SK-N-SH (cell line): ENCODE results near the gene PRRX2. TPM values are rescaled to one million over a fixed set of nuclear protein-coding genes. Genes with fewer than 3 reads are reported as not detected.
A peak's percentile ranks its signal among the peaks of the same experiment; 100 is the strongest.

Experiments used
- CTCF ChIA-PET: fragments of 300-600, 350-600 bp; formaldehyde crosslinking; extraction: SDS; loops from one replicate; lab custom pipeline; 2021; lab: Yijun Ruan, JAX
- POLR2A ChIA-PET: fragments of 350-600 bp; sonication (Branson Sonifier 250); formaldehyde crosslinking; extraction: SDS; loops from one replicate; lab custom pipeline; 2020; ENCODE audit warnings: antibody characterized with exemption, inconsistent platforms; lab: Yijun Ruan, JAX
- DNase-seq: peaks from one replicate; pipeline ENCODE4 v3.0.0; 2012
- H2AFZ ChIP-seq: fragments of 200-600 bp; sonication (generic); 2 replicates; pipeline ENCODE4 v1.8.1; 2016; ENCODE audit warnings: antibody characterized with exemption, mild to moderate bottlenecking, low read depth
- H3F3A ChIP-seq: fragments of 200-600 bp; sonication (generic); replicated peaks from 2 replicates; pipeline ENCODE3; 2016; ENCODE audit warnings: antibody characterized with exemption, mild to moderate bottlenecking; ENCODE audit not compliant: insufficient read depth
- H3K27ac ChIP-seq, 2 experiments: fragments of 200-500 bp in 1 of 2; fragments of 200-600 bp in 1 of 2; sonication (Bioruptor generic) in 1 of 2; sonication (generic), shearing (Covaris generic) in 1 of 2; 2 replicates each; pipeline versions ENCODE4 v1.5.1 to v1.6.1; 2014 to 2016; ENCODE audit warnings: low read depth in 2 of 2, inconsistent platforms in 1 of 2, low read length in 1 of 2, mild to moderate bottlenecking in 1 of 2, mixed read lengths in 1 of 2
- H3K27me3 ChIP-seq: fragments of 200-600 bp; sonication (generic), shearing (Covaris generic); 2 replicates; pipeline ENCODE4 v1.6.1; 2016; ENCODE audit warnings: mixed run types; ENCODE audit not compliant: insufficient read depth
- H3K36me3 ChIP-seq, 2 experiments: fragments of 200-500 bp in 1 of 2; fragments of 200-600 bp in 1 of 2; sonication (Bioruptor generic) in 1 of 2; sonication (generic) in 1 of 2; replicated peaks in 1 of 2; 2 replicates each; pipeline versions ENCODE3 to v1.5.1; 2014 to 2016; ENCODE audit warnings: low read length in 1 of 2, mild to moderate bottlenecking in 1 of 2; ENCODE audit not compliant: insufficient read depth in 2 of 2, control insufficient read depth in 1 of 2
- H3K4me1 ChIP-seq, 2 experiments: fragments of 200-500 bp in 1 of 2; fragments of 200-600 bp in 1 of 2; sonication (Bioruptor generic) in 1 of 2; sonication (generic), shearing (Covaris generic) in 1 of 2; 2 replicates each; pipeline versions ENCODE4 v1.5.1 to v1.6.1; 2014 to 2016; ENCODE audit warnings: low read depth in 1 of 2, low read length in 1 of 2, mixed run types in 1 of 2; ENCODE audit not compliant: insufficient read depth in 2 of 2, control insufficient read depth in 1 of 2
- H3K4me2 ChIP-seq: fragments of 200-600 bp; sonication (generic), shearing (Covaris generic); 2 replicates; pipeline ENCODE4 v1.6.1; 2017; ENCODE audit warnings: mixed run types
- H3K4me3 ChIP-seq, 2 experiments: fragments of 200-500 bp in 1 of 2; fragments of 200-600 bp in 1 of 2; sonication (Bioruptor generic) in 1 of 2; sonication (generic), shearing (Covaris generic) in 1 of 2; 2 replicates each; pipeline versions ENCODE4 v1.5.1 to v1.8.1; 2014 to 2016; ENCODE audit warnings: low read depth in 2 of 2, inconsistent platforms in 1 of 2, low read length in 1 of 2, mild to moderate bottlenecking in 1 of 2, mixed read lengths in 1 of 2, moderate library complexity in 1 of 2
- H3K79me2 ChIP-seq: fragments of 200-600 bp; sonication (generic); 2 replicates; pipeline ENCODE4 v1.8.1; 2017; ENCODE audit warnings: mild to moderate bottlenecking; ENCODE audit not compliant: insufficient read depth
- H3K9ac ChIP-seq: fragments of 200-600 bp; sonication (generic); 2 replicates; pipeline ENCODE4 v1.6.1; 2017; ENCODE audit warnings: mixed run types
- H3K9me2 ChIP-seq: fragments of 200-600 bp; sonication (generic); 2 replicates; pipeline ENCODE4 v1.6.1; 2017; ENCODE audit warnings: mixed run types
- H3K9me3 ChIP-seq: fragments of 200-600 bp; sonication (generic); 2 replicates; pipeline ENCODE4 v1.6.1; 2017; ENCODE audit warnings: mixed run types, mild to moderate bottlenecking, moderate library complexity
- H4K20me1 ChIP-seq: fragments of 200-600 bp; sonication (generic); 2 replicates; pipeline ENCODE4 v1.6.1; 2017; ENCODE audit warnings: mild to moderate bottlenecking, mixed run types; ENCODE audit not compliant: insufficient read depth
- EP300 ChIP-seq, 2 experiments: IDR thresholded peaks; 2 replicates each; pipeline versions ENCODE4 v1.4.0 to v1.6.1; 2012; ENCODE audit warnings: borderline replicate concordance in 1 of 2, low read depth in 1 of 2, low read length in 1 of 2
- EZH2phosphoT487 ChIP-seq: fragments of 200-600 bp; sonication (generic); IDR thresholded peaks from 2 replicates; pipeline ENCODE4 v1.6.1; 2017; ENCODE audit warnings: low read depth, mixed run types, mild to moderate bottlenecking, antibody characterized with exemption, moderate library complexity, borderline replicate concordance
- FOSL2 ChIP-seq: IDR thresholded peaks from 2 replicates; pipeline ENCODE4 v1.4.0; 2012; ENCODE audit warnings: low read depth, mild to moderate bottlenecking, moderate library complexity, borderline replicate concordance
- FOXJ3 ChIP-seq: sonication (generic); formaldehyde crosslinking; IDR thresholded peaks from 2 replicates; pipeline ENCODE4 v1.5.1; 2020; ENCODE audit warnings: mild to moderate bottlenecking, missing genetic modification reagents
- GABPA ChIP-seq: IDR thresholded peaks from 2 replicates; pipeline ENCODE4 v1.4.0; 2012; ENCODE audit warnings: low read depth, mild to moderate bottlenecking
- JUND ChIP-seq: IDR thresholded peaks from 2 replicates; pipeline ENCODE4 v1.4.0; 2012
- MXI1 ChIP-seq: IDR thresholded peaks from 2 replicates; pipeline ENCODE4 v1.6.1; 2012; ENCODE audit warnings: mild to moderate bottlenecking, low read depth, low read length, improper control_type of control experiment
- NRF1 ChIP-seq: IDR thresholded peaks from 2 replicates; pipeline ENCODE4 v1.6.1; 2012; ENCODE audit warnings: low read depth, mild to moderate bottlenecking, low read length
- POLR2AphosphoS5 ChIP-seq: IDR thresholded peaks from 2 replicates; pipeline ENCODE4 v1.6.1; 2012; ENCODE audit warnings: low read depth, low read length
- RAD21 ChIP-seq: IDR thresholded peaks from 2 replicates; pipeline ENCODE4 v1.6.1; 2012; ENCODE audit warnings: mild to moderate bottlenecking, low read length
- RCOR1 ChIP-seq: fragments of 150-350 bp; IDR thresholded peaks from 2 replicates; pipeline ENCODE4 v1.6.1; 2017; ENCODE audit warnings: antibody characterized with exemption, low read length
- RFX5 ChIP-seq: IDR thresholded peaks from 2 replicates; pipeline ENCODE4 v1.6.1; 2012; ENCODE audit warnings: mild to moderate bottlenecking, improper control_type of control experiment, low read length
- RXRA ChIP-seq: IDR thresholded peaks from 2 replicates; pipeline ENCODE4 v1.4.0; 2012; ENCODE audit warnings: low read depth, mild to moderate bottlenecking, borderline replicate concordance
- SIN3A ChIP-seq: IDR thresholded peaks from 2 replicates; pipeline ENCODE4 v1.6.1; 2012; ENCODE audit warnings: low read depth, mild to moderate bottlenecking, low read length, moderate library complexity, borderline replicate concordance
- SMC3 ChIP-seq: IDR thresholded peaks from 2 replicates; pipeline ENCODE4 v1.6.1; 2012; ENCODE audit warnings: low read depth, low read length, improper control_type of control experiment
- TEAD4 ChIP-seq: IDR thresholded peaks from 2 replicates; pipeline ENCODE4 v1.4.0; 2012; ENCODE audit warnings: mild to moderate bottlenecking, borderline replicate concordance; ENCODE audit not compliant: insufficient read depth
- WGBS: methylation state at CpG from one replicate; pipeline ENCODE4 v1.1.6; 2017; ENCODE audit warnings: low lambda C conversion rate; 5-methylcytosine and 5-hydroxymethylcytosine counted together
- polyA plus RNA-seq, 3 experiments: library from polyadenylated mRNA; depleted of rRNA; stranded (reverse); fragments of >200 nt; gene quantifications; 2 replicates each; pipeline ENCODE4 v1.2.3, GENCODE V29; 2012
- TF ChIP-seq, protein P1 (sequence below): fragments of 150-350 bp; IDR thresholded peaks from 2 replicates; pipeline ENCODE4 v1.6.1; 2016; ENCODE audit warnings: mild to moderate bottlenecking, low read depth, low read length
- TF ChIP-seq, protein P2 (sequence below): IDR thresholded peaks from 2 replicates; pipeline ENCODE4; 2012
- TF ChIP-seq, protein P3 (sequence below): fragments of 150-350 bp; IDR thresholded peaks from 2 replicates; pipeline ENCODE4 v1.6.1; 2017; ENCODE audit warnings: antibody characterized with exemption, low read length, low read depth, borderline replicate concordance
- TF ChIP-seq, protein P4 (sequence below): IDR thresholded peaks from 2 replicates; pipeline ENCODE4 v1.4.0; 2012; ENCODE audit warnings: low read depth, borderline replicate concordance

Gene PRRX2
- polyA plus RNA-seq, 1 of the 3 experiments (the other 2 are of a cell fraction): 0.84 TPM

DNA sequence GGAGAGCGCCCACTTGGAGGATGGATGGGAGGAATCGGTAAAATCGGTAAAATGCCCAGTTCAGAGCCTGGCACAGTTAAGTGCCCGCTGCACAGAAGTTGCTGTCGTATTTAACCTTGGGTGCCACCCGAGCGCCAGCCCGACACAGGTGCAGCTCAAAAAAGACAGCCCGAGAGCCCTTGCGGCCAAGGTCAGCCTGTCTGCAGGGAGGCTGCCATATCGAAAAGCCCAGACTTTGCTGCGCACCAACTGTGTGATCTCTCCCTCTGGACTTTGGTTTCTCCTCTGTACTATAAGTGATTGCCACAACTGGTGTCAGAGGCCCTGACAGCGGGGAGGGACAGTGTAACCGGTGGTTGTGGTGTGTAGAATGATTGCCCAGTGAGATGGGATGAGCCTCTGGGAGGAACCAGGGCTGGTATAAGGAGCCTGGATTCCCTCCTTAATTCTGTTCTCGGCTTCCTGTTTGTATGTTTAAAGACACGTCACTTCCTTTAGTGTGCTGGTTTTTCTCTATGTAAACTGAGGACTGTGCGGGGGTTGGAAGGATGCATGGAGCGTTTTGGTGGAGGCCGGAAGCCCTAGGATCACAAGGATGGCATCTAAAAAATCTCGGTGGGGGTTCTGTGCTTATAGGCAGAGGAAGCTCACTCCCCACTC lies 38.7 kb upstream of the PRRX2 start:
- Histone ChIP-seq H4K20me1 (peaks cover 40% of the 10 kb centered on the region), H2AFZ (0 out of 2 replicates have a peak overlapping the region, but pooled peaks have one; percentile 61), H3K9me3 (no peaks in the 10 kb centered on the region), H3K27ac (peak overlapping the region; percentile 78 to 83), H3F3A (peaks cover 12% of the 10 kb centered on the region), H3K27me3 (no peaks in the 10 kb centered on the region), H3K4me2 (peak overlapping the region; percentile 84), H3K4me3 (peak overlapping the region; percentile 87 to 92), H3K9me2 (no peaks in the 10 kb centered on the region), H3K9ac (peak overlapping the region; percentile 91), H3K79me2 (peaks cover 61% of the 10 kb centered on the region), H3K4me1 (peaks cover 18 to 35% of the 10 kb centered on the region in 2 experiments; a peak in 2 of 4 replicates), H3K36me3 (no peaks in the 10 kb centered on the region)
- WGBS: 5% methylated on average over 13 of the region's 20 CpGs
- ChIA-PET POLR2A (interaction anchor here (1.1 to 3.0 kb wide), 5 partner anchors 11 to 495 kb away, joined by 3 to 15 read pairs (median 4); partner anchors contain the start of gene IER5L), CTCF (interaction anchor here (0.7 to 12.8 kb wide), 10 partner anchors 11 to 493 kb away, joined by 3 to 212 read pairs (median 4); partner anchors contain the start of gene ASB6)
- DNase-seq: no peak
- TF ChIP-seq, protein P1, sequence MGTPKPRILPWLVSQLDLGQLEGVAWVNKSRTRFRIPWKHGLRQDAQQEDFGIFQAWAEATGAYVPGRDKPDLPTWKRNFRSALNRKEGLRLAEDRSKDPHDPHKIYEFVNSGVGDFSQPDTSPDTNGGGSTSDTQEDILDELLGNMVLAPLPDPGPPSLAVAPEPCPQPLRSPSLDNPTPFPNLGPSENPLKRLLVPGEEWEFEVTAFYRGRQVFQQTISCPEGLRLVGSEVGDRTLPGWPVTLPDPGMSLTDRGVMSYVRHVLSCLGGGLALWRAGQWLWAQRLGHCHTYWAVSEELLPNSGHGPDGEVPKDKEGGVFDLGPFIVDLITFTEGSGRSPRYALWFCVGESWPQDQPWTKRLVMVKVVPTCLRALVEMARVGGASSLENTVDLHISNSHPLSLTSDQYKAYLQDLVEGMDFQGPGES: no peak
- TF ChIP-seq SMC3: no peak
- TF ChIP-seq POLR2AphosphoS5: peak; percentile 28; the same call in 1 of the 2 replicates
- TF ChIP-seq NRF1: no peak
- 0 out of 2 replicates have a peak, but pooled peaks have one; percentile 24 for TF ChIP-seq TEAD4
- TF ChIP-seq, protein P2, sequence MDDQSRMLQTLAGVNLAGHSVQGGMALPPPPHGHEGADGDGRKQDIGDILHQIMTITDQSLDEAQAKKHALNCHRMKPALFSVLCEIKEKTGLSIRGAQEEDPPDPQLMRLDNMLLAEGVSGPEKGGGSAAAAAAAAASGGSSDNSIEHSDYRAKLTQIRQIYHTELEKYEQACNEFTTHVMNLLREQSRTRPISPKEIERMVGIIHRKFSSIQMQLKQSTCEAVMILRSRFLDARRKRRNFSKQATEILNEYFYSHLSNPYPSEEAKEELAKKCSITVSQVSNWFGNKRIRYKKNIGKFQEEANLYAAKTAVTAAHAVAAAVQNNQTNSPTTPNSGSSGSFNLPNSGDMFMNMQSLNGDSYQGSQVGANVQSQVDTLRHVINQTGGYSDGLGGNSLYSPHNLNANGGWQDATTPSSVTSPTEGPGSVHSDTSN: no peak
- peak; percentile 71 for TF ChIP-seq GABPA
- TF ChIP-seq FOSL2: 0 out of 2 replicates have a peak, but pooled peaks have one; percentile 13
- TF ChIP-seq, all 33 proteins: peak for 4

DNA sequence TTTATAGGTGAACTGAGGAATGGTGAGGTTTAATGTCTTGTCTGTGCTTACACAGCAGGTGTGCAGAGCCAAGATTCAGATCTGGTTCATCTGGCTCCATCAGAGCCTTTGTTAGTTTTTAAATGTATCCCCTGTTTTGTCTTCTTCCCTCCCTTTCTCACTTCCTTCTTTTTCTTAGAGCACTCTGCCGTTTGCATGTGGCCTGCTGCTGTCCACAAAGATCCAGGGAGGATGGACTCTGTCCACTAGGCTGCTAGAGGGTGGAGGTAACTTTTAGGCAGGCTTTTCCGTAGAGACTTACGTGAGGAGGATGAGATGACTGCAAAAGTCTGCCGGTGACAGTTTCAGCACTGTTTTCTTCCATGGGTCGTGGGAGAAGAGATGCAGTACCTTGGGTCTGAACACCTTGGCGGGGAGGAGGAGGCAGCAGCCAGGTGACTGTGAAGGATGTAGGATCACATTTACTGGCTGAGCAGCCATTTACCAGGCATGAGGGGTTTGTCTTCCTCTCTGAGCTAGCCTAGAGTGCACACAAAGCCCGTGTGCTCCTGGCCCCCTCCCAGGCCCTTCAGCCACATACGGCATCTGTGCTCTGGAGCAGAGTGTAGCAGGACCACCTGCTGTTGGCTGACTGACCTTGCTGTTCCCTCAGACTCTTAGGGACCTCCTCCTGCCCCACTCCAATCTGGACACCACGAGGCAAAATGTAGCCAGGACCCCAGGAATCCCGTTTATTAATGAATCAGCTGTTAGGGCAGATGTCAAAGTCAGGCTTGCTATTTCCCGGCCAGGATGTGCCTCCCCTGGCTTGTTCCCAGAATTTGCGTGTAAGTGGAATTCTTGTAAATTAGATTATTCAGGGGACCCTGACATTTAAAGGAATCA lies 37.6 kb upstream of the PRRX2 start:
- POLR2A ChIA-PET: interaction anchor here (3.0 kb wide), 1 partner anchor 12 kb away, joined by 15 read pairs; no protein-coding TSS in a partner anchor
- WGBS: 41% methylated on average over 12 of the region's 12 CpGs
- DNase-seq: no peak
- TF ChIP-seq JUND (no peak), EP300 (IDR thresholded peaks at IDR 0.05; ENCODE audit: borderline replicate concordance in 1 of 2, low read depth in 1 of 2, low read length in 1 of 2) (no peak), FOXJ3 (CRISPR knock-in tag) (no peak), SIN3A (no peak), RXRA (no peak), RFX5 (no peak), RCOR1 (no peak), SMC3 (no peak), NRF1 (no peak), MXI1 (no peak; the same call in 1 of the 2 replicates), POLR2AphosphoS5 (no peak), EZH2phosphoT487 (no peak), RAD21 (no peak)
- TF ChIP-seq, protein P3, sequence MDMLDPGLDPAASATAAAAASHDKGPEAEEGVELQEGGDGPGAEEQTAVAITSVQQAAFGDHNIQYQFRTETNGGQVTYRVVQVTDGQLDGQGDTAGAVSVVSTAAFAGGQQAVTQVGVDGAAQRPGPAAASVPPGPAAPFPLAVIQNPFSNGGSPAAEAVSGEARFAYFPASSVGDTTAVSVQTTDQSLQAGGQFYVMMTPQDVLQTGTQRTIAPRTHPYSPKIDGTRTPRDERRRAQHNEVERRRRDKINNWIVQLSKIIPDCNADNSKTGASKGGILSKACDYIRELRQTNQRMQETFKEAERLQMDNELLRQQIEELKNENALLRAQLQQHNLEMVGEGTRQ: no peak
- TF ChIP-seq, protein P4, sequence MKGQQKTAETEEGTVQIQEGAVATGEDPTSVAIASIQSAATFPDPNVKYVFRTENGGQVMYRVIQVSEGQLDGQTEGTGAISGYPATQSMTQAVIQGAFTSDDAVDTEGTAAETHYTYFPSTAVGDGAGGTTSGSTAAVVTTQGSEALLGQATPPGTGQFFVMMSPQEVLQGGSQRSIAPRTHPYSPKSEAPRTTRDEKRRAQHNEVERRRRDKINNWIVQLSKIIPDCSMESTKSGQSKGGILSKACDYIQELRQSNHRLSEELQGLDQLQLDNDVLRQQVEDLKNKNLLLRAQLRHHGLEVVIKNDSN: no peak

More for the DNA sequence above, 37.6 kb upstream of the PRRX2 start:
- CTCF ChIA-PET: interaction anchor here (1.1 to 12.8 kb wide), 9 partner anchors 13 to 496 kb away, joined by 3 to 212 read pairs (median 5); partner anchors contain the start of gene ASB6
- H3K4me3 ChIP-seq: peak overlapping the region; percentile 87 to 92
- peaks cover 71% of the 10 kb centered on the region for H3K79me2 ChIP-seq
- no peak overlapping the region for H2AFZ ChIP-seq
- peaks cover 0 to 4% of the 10 kb centered on the region in 2 experiments for H3K36me3 ChIP-seq
- peaks cover 18 to 36% of the 10 kb centered on the region in 2 experiments; a peak in 2 of 4 replicates for H3K4me1 ChIP-seq
- H3K9ac ChIP-seq: peak overlapping the region; percentile 91; the same call in 1 of the 2 replicates
- peaks cover 12% of the 10 kb centered on the region for H3F3A ChIP-seq
- H3K9me2 ChIP-seq: no peaks in the 10 kb centered on the region
- no peaks in the 10 kb centered on the region for H3K9me3 ChIP-seq
- H4K20me1 ChIP-seq: peaks cover 50% of the 10 kb centered on the region
- peak overlapping the region; percentile 78 to 83 for H3K27ac ChIP-seq
- H3K4me2 ChIP-seq: peak overlapping the region; percentile 84
- H3K27me3 ChIP-seq: no peaks in the 10 kb centered on the region
